SK-N-SH (cell line): ENCODE measurements around the gene LRRC25.

Experiments used
- JUND ChIP-seq: IDR thresholded peaks from 2 replicates; pipeline ENCODE4 v1.4.0; 2012
- POLR2AphosphoS5 ChIP-seq: IDR thresholded peaks from 2 replicates; pipeline ENCODE4 v1.6.1; 2012; ENCODE audit warnings: low read depth, low read length
- RCOR1 ChIP-seq: fragments of 150-350 bp; IDR thresholded peaks from 2 replicates; pipeline ENCODE4 v1.6.1; 2017; ENCODE audit warnings: antibody characterized with exemption, low read length
- RFX5 ChIP-seq: IDR thresholded peaks from 2 replicates; pipeline ENCODE4 v1.6.1; 2012; ENCODE audit warnings: mild to moderate bottlenecking, improper control_type of control experiment, low read length
- SIN3A ChIP-seq: IDR thresholded peaks from 2 replicates; pipeline ENCODE4 v1.6.1; 2012; ENCODE audit warnings: low read depth, mild to moderate bottlenecking, low read length, moderate library complexity, borderline replicate concordance
- TAF1 ChIP-seq: IDR thresholded peaks from 2 replicates; pipeline ENCODE4 v1.6.1; 2012; ENCODE audit warnings: low read depth, mild to moderate bottlenecking, low read length, moderate library complexity, borderline replicate concordance
- TF ChIP-seq, protein P1 (sequence below): fragments of 200-600 bp; sonication (generic); IDR thresholded peaks from 2 replicates; pipeline ENCODE4 v1.6.1; 2017; ENCODE audit warnings: antibody characterized with exemption, mild to moderate bottlenecking, moderate library complexity
- TF ChIP-seq, protein P2 (sequence below): IDR thresholded peaks from 2 replicates; pipeline ENCODE4 v1.4.0; 2012; ENCODE audit warnings: low read depth, borderline replicate concordance
- TF ChIP-seq, protein P3 (sequence below): IDR thresholded peaks from 2 replicates; pipeline ENCODE4 v1.6.1; 2012; ENCODE audit warnings: mild to moderate bottlenecking, low read depth, low read length, moderate library complexity
- TF ChIP-seq, protein P4 (sequence below): IDR thresholded peaks from 2 replicates; pipeline ENCODE4 v1.4.0; 2012; ENCODE audit warnings: low read depth, borderline replicate concordance

DNA sequence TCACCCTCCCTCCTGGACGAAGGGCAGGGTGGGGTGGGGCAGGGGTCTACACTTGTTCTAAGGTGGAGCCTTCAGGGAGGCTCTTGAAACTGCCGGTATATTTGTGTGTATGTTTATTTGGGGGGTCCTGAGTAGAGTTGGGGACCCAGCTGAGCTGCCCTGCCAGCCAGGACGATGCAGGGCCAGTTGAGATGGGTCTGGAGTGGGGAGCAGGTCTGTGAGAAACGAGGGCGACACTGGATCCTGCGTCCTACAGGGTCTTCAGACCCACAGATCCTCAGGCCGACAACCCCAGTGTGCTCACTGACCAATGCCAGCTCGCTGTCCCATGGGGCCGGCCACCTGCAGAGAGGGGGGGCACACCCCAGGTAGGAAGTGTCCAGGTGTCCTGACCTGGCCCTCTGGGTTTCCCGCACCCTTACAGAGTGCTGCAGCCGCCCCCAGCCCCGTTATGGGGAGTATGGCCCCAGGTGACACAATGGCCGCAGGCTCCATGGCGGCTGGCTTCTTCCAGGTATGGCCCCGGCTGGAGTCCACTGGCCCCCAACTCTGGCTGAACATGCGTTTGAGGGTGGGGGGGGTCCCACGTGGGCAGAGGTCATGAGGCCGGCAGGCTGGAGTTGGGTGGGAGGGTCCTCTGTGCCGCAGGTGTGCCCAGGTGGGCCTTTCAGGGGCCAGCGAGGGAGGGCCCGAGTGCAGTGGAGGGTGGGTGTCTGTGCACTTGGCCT lies 33.2 kb upstream of the LRRC25 start:
- TF ChIP-seq, protein P1, sequence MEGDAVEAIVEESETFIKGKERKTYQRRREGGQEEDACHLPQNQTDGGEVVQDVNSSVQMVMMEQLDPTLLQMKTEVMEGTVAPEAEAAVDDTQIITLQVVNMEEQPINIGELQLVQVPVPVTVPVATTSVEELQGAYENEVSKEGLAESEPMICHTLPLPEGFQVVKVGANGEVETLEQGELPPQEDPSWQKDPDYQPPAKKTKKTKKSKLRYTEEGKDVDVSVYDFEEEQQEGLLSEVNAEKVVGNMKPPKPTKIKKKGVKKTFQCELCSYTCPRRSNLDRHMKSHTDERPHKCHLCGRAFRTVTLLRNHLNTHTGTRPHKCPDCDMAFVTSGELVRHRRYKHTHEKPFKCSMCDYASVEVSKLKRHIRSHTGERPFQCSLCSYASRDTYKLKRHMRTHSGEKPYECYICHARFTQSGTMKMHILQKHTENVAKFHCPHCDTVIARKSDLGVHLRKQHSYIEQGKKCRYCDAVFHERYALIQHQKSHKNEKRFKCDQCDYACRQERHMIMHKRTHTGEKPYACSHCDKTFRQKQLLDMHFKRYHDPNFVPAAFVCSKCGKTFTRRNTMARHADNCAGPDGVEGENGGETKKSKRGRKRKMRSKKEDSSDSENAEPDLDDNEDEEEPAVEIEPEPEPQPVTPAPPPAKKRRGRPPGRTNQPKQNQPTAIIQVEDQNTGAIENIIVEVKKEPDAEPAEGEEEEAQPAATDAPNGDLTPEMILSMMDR, result no peak
- TF ChIP-seq TAF1, result no peak
- no peak for TF ChIP-seq RFX5
- TF ChIP-seq JUND, result no peak
- TF ChIP-seq, protein P2, sequence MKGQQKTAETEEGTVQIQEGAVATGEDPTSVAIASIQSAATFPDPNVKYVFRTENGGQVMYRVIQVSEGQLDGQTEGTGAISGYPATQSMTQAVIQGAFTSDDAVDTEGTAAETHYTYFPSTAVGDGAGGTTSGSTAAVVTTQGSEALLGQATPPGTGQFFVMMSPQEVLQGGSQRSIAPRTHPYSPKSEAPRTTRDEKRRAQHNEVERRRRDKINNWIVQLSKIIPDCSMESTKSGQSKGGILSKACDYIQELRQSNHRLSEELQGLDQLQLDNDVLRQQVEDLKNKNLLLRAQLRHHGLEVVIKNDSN, result no peak
- TF ChIP-seq POLR2AphosphoS5, result no peak
- TF ChIP-seq SIN3A, result no peak
- TF ChIP-seq, protein P3, sequence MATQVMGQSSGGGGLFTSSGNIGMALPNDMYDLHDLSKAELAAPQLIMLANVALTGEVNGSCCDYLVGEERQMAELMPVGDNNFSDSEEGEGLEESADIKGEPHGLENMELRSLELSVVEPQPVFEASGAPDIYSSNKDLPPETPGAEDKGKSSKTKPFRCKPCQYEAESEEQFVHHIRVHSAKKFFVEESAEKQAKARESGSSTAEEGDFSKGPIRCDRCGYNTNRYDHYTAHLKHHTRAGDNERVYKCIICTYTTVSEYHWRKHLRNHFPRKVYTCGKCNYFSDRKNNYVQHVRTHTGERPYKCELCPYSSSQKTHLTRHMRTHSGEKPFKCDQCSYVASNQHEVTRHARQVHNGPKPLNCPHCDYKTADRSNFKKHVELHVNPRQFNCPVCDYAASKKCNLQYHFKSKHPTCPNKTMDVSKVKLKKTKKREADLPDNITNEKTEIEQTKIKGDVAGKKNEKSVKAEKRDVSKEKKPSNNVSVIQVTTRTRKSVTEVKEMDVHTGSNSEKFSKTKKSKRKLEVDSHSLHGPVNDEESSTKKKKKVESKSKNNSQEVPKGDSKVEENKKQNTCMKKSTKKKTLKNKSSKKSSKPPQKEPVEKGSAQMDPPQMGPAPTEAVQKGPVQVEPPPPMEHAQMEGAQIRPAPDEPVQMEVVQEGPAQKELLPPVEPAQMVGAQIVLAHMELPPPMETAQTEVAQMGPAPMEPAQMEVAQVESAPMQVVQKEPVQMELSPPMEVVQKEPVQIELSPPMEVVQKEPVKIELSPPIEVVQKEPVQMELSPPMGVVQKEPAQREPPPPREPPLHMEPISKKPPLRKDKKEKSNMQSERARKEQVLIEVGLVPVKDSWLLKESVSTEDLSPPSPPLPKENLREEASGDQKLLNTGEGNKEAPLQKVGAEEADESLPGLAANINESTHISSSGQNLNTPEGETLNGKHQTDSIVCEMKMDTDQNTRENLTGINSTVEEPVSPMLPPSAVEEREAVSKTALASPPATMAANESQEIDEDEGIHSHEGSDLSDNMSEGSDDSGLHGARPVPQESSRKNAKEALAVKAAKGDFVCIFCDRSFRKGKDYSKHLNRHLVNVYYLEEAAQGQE, result no peak
- TF ChIP-seq RCOR1, result no peak
- TF ChIP-seq, protein P4, sequence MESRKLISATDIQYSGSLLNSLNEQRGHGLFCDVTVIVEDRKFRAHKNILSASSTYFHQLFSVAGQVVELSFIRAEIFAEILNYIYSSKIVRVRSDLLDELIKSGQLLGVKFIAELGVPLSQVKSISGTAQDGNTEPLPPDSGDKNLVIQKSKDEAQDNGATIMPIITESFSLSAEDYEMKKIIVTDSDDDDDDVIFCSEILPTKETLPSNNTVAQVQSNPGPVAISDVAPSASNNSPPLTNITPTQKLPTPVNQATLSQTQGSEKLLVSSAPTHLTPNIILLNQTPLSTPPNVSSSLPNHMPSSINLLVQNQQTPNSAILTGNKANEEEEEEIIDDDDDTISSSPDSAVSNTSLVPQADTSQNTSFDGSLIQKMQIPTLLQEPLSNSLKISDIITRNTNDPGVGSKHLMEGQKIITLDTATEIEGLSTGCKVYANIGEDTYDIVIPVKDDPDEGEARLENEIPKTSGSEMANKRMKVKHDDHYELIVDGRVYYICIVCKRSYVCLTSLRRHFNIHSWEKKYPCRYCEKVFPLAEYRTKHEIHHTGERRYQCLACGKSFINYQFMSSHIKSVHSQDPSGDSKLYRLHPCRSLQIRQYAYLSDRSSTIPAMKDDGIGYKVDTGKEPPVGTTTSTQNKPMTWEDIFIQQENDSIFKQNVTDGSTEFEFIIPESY, result no peak
